GM12878 (cell line): ENCODE measurements around the gene TEAD4. TPM values are rescaled to one million over a fixed set of nuclear protein-coding genes. Genes with fewer than 3 reads are reported as not detected.

Experiments
- ATAC-seq: fragments of 200-7000 bp; cut with Tn5 transposase; 3 replicates; pipeline ENCODE4 v1.9.1; 2020; ENCODE audit warnings: mild to moderate bottlenecking, moderate library complexity
- BruUV-seq: library from RNA; stranded (reverse); fragments of 400-500 nt; replicated peaks from 2 replicates; lab custom pipeline; 2021; lab: Mats Ljungman, UMichigan
- CTCF ChIA-PET: fragments of 300-600 bp; sonication (Branson Sonifier 250); formaldehyde crosslinking; extraction: SDS; loops from one replicate; lab custom pipeline; 2021; ENCODE audit warnings: inconsistent platforms; lab: Yijun Ruan, JAX
- POLR2A ChIA-PET: fragments of 350-600 bp; formaldehyde crosslinking; extraction: SDS; loops from one replicate; lab custom pipeline; 2021; ENCODE audit warnings: inconsistent platforms; lab: Charles Lee
- RAD21 ChIA-PET: fragments of 300-600 bp; sonication (Branson Sonifier 250); formaldehyde crosslinking; loops from one replicate; lab custom pipeline; 2023; ENCODE audit warnings: antibody characterized with exemption; ENCODE audit not compliant: unreplicated experiment; lab: Charles Lee
- SMC1A ChIA-PET: fragments of 300-600 bp; sonication (Branson Sonifier 250); formaldehyde crosslinking; loops from one replicate; lab custom pipeline; 2023; ENCODE audit not compliant: unreplicated experiment, uncharacterized antibody; lab: Charles Lee
- DNase-seq: peaks from one replicate; pipeline ENCODE4 v3.0.0-alpha.2; 2011; ENCODE audit warnings: low read depth, low spot score
- FAIRE-seq: peaks from 3 replicates; lab custom pipeline; 2011; peaks lifted over from hg19 to GRCh38; lab: Jason Lieb, UNC
- H2AFZ ChIP-seq: 2 replicates; pipeline ENCODE4 v1.6.0; 2011; ENCODE audit warnings: low read depth, low read length, control low read depth; ENCODE audit not compliant: control insufficient read depth
- H3K27ac ChIP-seq: 2 replicates; pipeline ENCODE4 v1.5.1; 2011; ENCODE audit warnings: control low read depth; ENCODE audit not compliant: control insufficient read depth, insufficient read depth
- H3K27me3 ChIP-seq, 2 experiments: replicated peaks in 1 of 2; 2 replicates each; pipeline versions ENCODE4 v1.6.0 to v1.6.1; 2011; ENCODE audit warnings: low read length in 1 of 2; ENCODE audit not compliant: control insufficient read depth in 2 of 2, insufficient read depth in 2 of 2
- H3K36me3 ChIP-seq, 2 experiments: 2 replicates each; pipeline ENCODE4 v1.5.1; 2011; ENCODE audit warnings: low read length in 1 of 2; ENCODE audit not compliant: control insufficient read depth in 2 of 2, insufficient read depth in 2 of 2
- H3K4me1 ChIP-seq: 2 replicates; pipeline ENCODE4 v1.6.1; 2011; ENCODE audit warnings: mild to moderate bottlenecking, low read length, moderate library complexity, mixed read lengths; ENCODE audit not compliant: control insufficient read depth, insufficient read depth
- H3K4me2 ChIP-seq: 2 replicates; pipeline ENCODE4 v1.6.0; 2011; ENCODE audit warnings: control low read depth; ENCODE audit not compliant: control insufficient read depth, insufficient read depth
- H3K4me3 ChIP-seq: fragments of 200-600 bp; sonication (generic); 2 replicates; pipeline ENCODE4 v1.5.1; 2016
- H3K79me2 ChIP-seq: 2 replicates; pipeline ENCODE4 v1.6.0; 2011; ENCODE audit warnings: low read length; ENCODE audit not compliant: control insufficient read depth, insufficient read depth
- H3K9ac ChIP-seq: 2 replicates; pipeline ENCODE4 v1.8.0; 2011; ENCODE audit warnings: low read length, control low read depth, mixed read lengths; ENCODE audit not compliant: control insufficient read depth, insufficient read depth
- H3K9me3 ChIP-seq: replicated peaks from 3 replicates; pipeline ENCODE4 v1.5.1; 2011; ENCODE audit warnings: mild to moderate bottlenecking, low read length; ENCODE audit not compliant: control insufficient read depth, insufficient read depth
- H4K20me1 ChIP-seq: 2 replicates; pipeline ENCODE4 v1.6.0; 2011; ENCODE audit not compliant: control insufficient read depth, insufficient read depth
- BHLHE40 ChIP-seq, 2 experiments: fragments of 450-650 bp in 1 of 2; IDR thresholded peaks; 2 replicates each; pipeline ENCODE4 v1.6.1; 2011 to 2017; ENCODE audit warnings: low read depth in 2 of 2, borderline replicate concordance in 1 of 2, improper control_type of control experiment in 1 of 2, low read length in 1 of 2, mild to moderate bottlenecking in 1 of 2
- CBX5 ChIP-seq: sonication (generic); IDR thresholded peaks from 2 replicates; pipeline ENCODE4 v1.6.1; 2016; ENCODE audit warnings: low read depth, moderate library complexity, mild to moderate bottlenecking, inconsistent platforms
- CEBPB ChIP-seq, 2 experiments: fragments of 150-350 bp in 1 of 2; IDR thresholded peaks; 2 replicates each; pipeline ENCODE4 v1.6.1; 2012 to 2014; ENCODE audit warnings: low read depth in 2 of 2, low read length in 2 of 2, borderline replicate concordance in 1 of 2, inconsistent platforms in 1 of 2
- CREM ChIP-seq: IDR thresholded peaks from 2 replicates; pipeline ENCODE4 v1.6.1; 2014; ENCODE audit warnings: antibody characterized with exemption, low read depth
- ESRRA ChIP-seq: IDR thresholded peaks from 2 replicates; pipeline ENCODE4 v1.6.1; 2012; ENCODE audit warnings: mild to moderate bottlenecking, low read length, improper control_type of control experiment
- JUNB ChIP-seq: IDR thresholded peaks from 2 replicates; pipeline ENCODE4 v1.6.1; 2016; ENCODE audit warnings: antibody characterized with exemption, mild to moderate bottlenecking
- MAX ChIP-seq: IDR thresholded peaks from 2 replicates; pipeline ENCODE4 v1.6.1; 2012; ENCODE audit warnings: low read depth, low read length, improper control_type of control experiment
- MEF2A ChIP-seq: IDR thresholded peaks from 2 replicates; pipeline ENCODE4 v1.6.1; 2011; ENCODE audit warnings: low read depth, mild to moderate bottlenecking, low read length, moderate library complexity; ENCODE audit not compliant: insufficient read depth
- RCOR1 ChIP-seq: conservative IDR thresholded peaks from 2 replicates; pipeline ENCODE4 v1.6.1; 2012; ENCODE audit warnings: low read depth, low read length, improper control_type of control experiment
- YBX1 ChIP-seq: fragments of 450-650 bp; IDR thresholded peaks from 2 replicates; pipeline ENCODE4 v1.6.1; 2016; ENCODE audit warnings: antibody characterized with exemption
- ZBTB33 ChIP-seq: fragments of 450-650 bp; IDR thresholded peaks from 2 replicates; pipeline ENCODE4 v1.6.1; 2017; ENCODE audit warnings: mild to moderate bottlenecking
- ZNF207 ChIP-seq: fragments of 450-650 bp; IDR thresholded peaks from 2 replicates; pipeline ENCODE4 v1.6.1; 2014; ENCODE audit warnings: antibody characterized with exemption, mild to moderate bottlenecking, borderline replicate concordance
- WGBS: methylation state at CpG from one replicate; pipeline ENCODE4 v1.1.6; 2016; ENCODE audit warnings: low lambda C conversion rate; ENCODE audit not compliant: insufficient replicate concordance, insufficient coverage; ENCODE audit errors: missing lambda C conversion rate; 5-methylcytosine and 5-hydroxymethylcytosine counted together
- in situ Hi-C: fragments of 300-500 bp; cut with MboI; formaldehyde crosslinking; loops from 9 replicates; pipeline ENCODE4 v1.14.3; 2018; ENCODE audit warnings: mixed read lengths
- intact Hi-C: fragments of 100-400 bp; cut with micrococcal nuclease; formaldehyde crosslinking; loops from one replicate; pipeline ENCODE4 v1.14.2; 2022; ENCODE audit not compliant: unreplicated experiment
- polyA plus RNA-seq, 11 experiments: library from polyadenylated mRNA; depleted of rRNA in 4 of 11; unstranded in 6 of 11; stranded (reverse) in 5 of 11; fragments of >200 nt; fragmentation: Nextera tagmentation in 4 of 11; fragmentation: Illumina TruSeq in 1 of 11; extraction: Ambion mirVana in 4 of 11; extraction: Trizol in 1 of 11; gene quantifications; 1 replicate in 1 of 11; 2 replicates in 10 of 11; pipeline versions ENCODE4 v1.2.1 to v1.2.3, GENCODE V29; 2011 to 2016; ENCODE audit warnings: inconsistent platforms in 2 of 11, missing spikeins in 2 of 11, low read depth in 1 of 11
- total RNA-seq, 4 experiments: library from RNA; depleted of rRNA in 3 of 4; stranded (reverse); fragments of >200 nt in 3 of 4; fragmentation: Illumina TruSeq in 1 of 4; extraction: Trizol in 1 of 4; gene quantifications; 2 replicates each; pipeline versions ENCODE4 v1.2.1 to v1.2.3, GENCODE V29; 2013 to 2021
- TF ChIP-seq, protein P1 (sequence below): IDR thresholded peaks from 2 replicates; pipeline ENCODE4 v1.6.1; 2011; ENCODE audit warnings: mild to moderate bottlenecking, low read depth, low read length, moderate library complexity; ENCODE audit not compliant: insufficient replicate concordance
- TF ChIP-seq, protein P2 (sequence below): fragments of 450-650 bp; IDR thresholded peaks from 2 replicates; pipeline ENCODE4 v1.6.1; 2016; ENCODE audit warnings: mild to moderate bottlenecking
- TF ChIP-seq, protein P3 (sequence below): fragments of 450-650 bp; IDR thresholded peaks from 2 replicates; pipeline ENCODE4 v1.6.1; 2016; ENCODE audit warnings: mild to moderate bottlenecking, moderate library complexity, borderline replicate concordance

Gene TEAD4
- total and polyA plus RNA-seq, 10 of the 15 experiments (the other 5 are each of a cell fraction or from before 2014, with no cell fraction given): 0.04 to 0.68 (median 0.31) TPM; not detected in 4

DNA sequence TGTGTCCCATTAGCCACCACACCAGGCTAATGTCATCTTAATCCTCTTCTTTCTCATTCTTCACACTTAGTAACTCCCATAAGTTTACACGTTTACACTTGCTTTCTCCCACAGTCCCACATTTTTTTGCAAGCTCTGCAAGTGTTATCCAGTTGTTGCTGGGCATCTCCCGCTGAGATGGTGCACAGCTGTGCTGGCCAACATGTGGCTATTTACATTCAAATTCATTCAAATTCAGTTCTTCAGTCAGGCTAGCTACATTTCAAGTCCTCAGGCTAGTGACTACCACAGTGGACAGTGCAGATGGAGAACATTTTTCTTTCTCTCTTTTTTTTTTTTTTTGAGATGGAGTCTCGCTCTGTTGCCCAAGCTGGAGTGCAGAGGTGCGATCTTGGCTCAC is 9.8 kb upstream of the TEAD4 start (continued):
- TF ChIP-seq, protein P1, sequence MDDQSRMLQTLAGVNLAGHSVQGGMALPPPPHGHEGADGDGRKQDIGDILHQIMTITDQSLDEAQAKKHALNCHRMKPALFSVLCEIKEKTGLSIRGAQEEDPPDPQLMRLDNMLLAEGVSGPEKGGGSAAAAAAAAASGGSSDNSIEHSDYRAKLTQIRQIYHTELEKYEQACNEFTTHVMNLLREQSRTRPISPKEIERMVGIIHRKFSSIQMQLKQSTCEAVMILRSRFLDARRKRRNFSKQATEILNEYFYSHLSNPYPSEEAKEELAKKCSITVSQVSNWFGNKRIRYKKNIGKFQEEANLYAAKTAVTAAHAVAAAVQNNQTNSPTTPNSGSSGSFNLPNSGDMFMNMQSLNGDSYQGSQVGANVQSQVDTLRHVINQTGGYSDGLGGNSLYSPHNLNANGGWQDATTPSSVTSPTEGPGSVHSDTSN: no peak
- TF ChIP-seq MAX (no peak), CEBPB (IDR thresholded peaks at IDR 0.05; ENCODE audit: borderline replicate concordance in 1 of 2, low read depth in 2 of 2, low read length in 2 of 2) (no peak), BHLHE40 (IDR thresholded peaks at IDR 0.05; ENCODE audit: borderline replicate concordance in 1 of 2, low read depth in 2 of 2, low read length in 1 of 2) (no peak), ZNF207 (no peak), YBX1 (no peak), ESRRA (no peak), CBX5 (no peak), RCOR1 (no peak), CREM (no peak), MEF2A (no peak)
- TF ChIP-seq, all 136 proteins: peak for 0

DNA sequence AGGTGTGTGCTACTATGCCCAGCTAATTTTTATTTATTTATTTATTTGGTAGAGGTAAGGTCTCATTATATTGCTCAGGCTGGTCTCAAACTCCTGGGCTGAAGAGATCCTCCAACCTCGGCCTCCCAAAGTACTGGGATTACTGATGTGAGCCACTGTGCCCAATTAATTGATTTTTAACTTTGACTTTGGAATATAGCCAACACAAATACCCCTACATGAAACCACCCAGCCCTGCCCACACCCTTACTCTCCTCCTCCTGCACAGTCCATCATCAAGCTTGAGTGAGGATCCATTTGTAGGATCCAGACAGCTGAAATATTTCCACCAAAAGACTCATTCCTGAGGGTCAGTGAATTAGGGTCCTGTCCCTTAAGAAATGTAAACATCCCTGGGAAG is 3.3 kb upstream of the TEAD4 start:
- DNase-seq: no peak
- TF ChIP-seq ZBTB33 (no peak), JUNB (no peak)
- TF ChIP-seq, protein P2, sequence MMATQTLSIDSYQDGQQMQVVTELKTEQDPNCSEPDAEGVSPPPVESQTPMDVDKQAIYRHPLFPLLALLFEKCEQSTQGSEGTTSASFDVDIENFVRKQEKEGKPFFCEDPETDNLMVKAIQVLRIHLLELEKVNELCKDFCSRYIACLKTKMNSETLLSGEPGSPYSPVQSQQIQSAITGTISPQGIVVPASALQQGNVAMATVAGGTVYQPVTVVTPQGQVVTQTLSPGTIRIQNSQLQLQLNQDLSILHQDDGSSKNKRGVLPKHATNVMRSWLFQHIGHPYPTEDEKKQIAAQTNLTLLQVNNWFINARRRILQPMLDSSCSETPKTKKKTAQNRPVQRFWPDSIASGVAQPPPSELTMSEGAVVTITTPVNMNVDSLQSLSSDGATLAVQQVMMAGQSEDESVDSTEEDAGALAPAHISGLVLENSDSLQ: no peak
- TF ChIP-seq, protein P3, sequence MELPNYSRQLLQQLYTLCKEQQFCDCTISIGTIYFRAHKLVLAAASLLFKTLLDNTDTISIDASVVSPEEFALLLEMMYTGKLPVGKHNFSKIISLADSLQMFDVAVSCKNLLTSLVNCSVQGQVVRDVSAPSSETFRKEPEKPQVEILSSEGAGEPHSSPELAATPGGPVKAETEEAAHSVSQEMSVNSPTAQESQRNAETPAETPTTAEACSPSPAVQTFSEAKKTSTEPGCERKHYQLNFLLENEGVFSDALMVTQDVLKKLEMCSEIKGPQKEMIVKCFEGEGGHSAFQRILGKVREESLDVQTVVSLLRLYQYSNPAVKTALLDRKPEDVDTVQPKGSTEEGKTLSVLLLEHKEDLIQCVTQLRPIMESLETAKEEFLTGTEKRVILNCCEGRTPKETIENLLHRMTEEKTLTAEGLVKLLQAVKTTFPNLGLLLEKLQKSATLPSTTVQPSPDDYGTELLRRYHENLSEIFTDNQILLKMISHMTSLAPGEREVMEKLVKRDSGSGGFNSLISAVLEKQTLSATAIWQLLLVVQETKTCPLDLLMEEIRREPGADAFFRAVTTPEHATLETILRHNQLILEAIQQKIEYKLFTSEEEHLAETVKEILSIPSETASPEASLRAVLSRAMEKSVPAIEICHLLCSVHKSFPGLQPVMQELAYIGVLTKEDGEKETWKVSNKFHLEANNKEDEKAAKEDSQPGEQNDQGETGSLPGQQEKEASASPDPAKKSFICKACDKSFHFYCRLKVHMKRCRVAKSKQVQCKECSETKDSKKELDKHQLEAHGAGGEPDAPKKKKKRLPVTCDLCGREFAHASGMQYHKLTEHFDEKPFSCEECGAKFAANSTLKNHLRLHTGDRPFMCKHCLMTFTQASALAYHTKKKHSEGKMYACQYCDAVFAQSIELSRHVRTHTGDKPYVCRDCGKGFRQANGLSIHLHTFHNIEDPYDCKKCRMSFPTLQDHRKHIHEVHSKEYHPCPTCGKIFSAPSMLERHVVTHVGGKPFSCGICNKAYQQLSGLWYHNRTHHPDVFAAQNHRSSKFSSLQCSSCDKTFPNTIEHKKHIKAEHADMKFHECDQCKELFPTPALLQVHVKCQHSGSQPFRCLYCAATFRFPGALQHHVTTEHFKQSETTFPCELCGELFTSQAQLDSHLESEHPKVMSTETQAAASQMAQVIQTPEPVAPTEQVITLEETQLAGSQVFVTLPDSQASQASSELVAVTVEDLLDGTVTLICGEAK: no peak

More for the DNA sequence above, 3.3 kb upstream of the TEAD4 start:
- Histone ChIP-seq H3K4me2 (no peak overlapping the region), H3K4me1 (no peaks in the 10 kb centered on the region; the same call in 1 of the 2 replicates), H3K27me3 (peaks cover 3 to 7% of the 10 kb centered on the region in 2 experiments; a peak in 3 of 4 replicates), H3K79me2 (no peaks in the 10 kb centered on the region), H3K4me3 (no peak overlapping the region), H3K27ac (no peak overlapping the region), H3K36me3 (no peaks in the 10 kb centered on the region), H3K9ac (no peak overlapping the region), H2AFZ (no peak overlapping the region), H3K9me3 (no peaks in the 10 kb centered on the region), H4K20me1 (no peaks in the 10 kb centered on the region)
- BruUV-seq: no TSS peak
- SMC1A ChIA-PET: no interaction called here
- POLR2A ChIA-PET: no interaction called here
- CTCF ChIA-PET: no interaction called here
- RAD21 ChIA-PET: no interaction called here
- intact Hi-C loops: no loop called here
- WGBS: 0% methylated on average over 1 of the region's 1 CpG
- no peak for ATAC-seq
- no peak for FAIRE-seq
- in situ Hi-C loops: no loop called here
